ENCODE results near the gene METTL2B. TPM values are rescaled to one million over a fixed set of nuclear protein-coding genes. Genes with fewer than 3 reads are reported as not detected.
"Not testable (repeated sequence)": the region's sequence is repeated elsewhere in the genome, so short reads cannot be mapped to it uniquely, and the experiment has no call there.

METTL2B gene
- total RNA-seq, 1 donor from 2014 or later, result 36.8 TPM

GRCh38 chr7:128497405-128497804 is 20.9 kb downstream of the METTL2B start:
- TF ChIP-seq CTCF (conservative IDR thresholded peaks at IDR 0.05), result no peak
- Mint-ChIP-seq H3K4me1 (ENCODE audit: unreplicated experiment) (no peaks in the 10 kb centered on the region), H3K27ac (no peak overlapping the region), H3K9me3 (no peaks in the 10 kb centered on the region), H3K27me3 (no peaks in the 10 kb centered on the region), H3K36me3 (peaks cover 10% of the 10 kb centered on the region), H3K4me3 (no peak overlapping the region)
- DNase-seq (ENCODE audit: extremely low spot score, unreplicated experiment), result no peak

- not testable (repeated sequence) for DNase-seq (ENCODE audit: extremely low spot score, unreplicated experiment); H3K27ac Mint-ChIP-seq; H3K4me1 Mint-ChIP-seq (ENCODE audit: unreplicated experiment); H3K9me3 Mint-ChIP-seq; H3K4me3 Mint-ChIP-seq; H3K36me3 Mint-ChIP-seq; H3K27me3 Mint-ChIP-seq
Observed at GRCh38 chr7:128505416-128505815, 28.9 kb downstream of the METTL2B start.

- not testable (repeated sequence) for H3K27me3 Mint-ChIP-seq; DNase-seq (ENCODE audit: extremely low spot score, unreplicated experiment); H3K27ac Mint-ChIP-seq; H3K4me3 Mint-ChIP-seq; H3K4me1 Mint-ChIP-seq (ENCODE audit: unreplicated experiment); H3K36me3 Mint-ChIP-seq; H3K9me3 Mint-ChIP-seq
Observed at GRCh38 chr7:128506819-128507218, 30.3 kb downstream of the METTL2B start.

- not testable (repeated sequence) for H3K4me1 Mint-ChIP-seq (ENCODE audit: unreplicated experiment); DNase-seq (ENCODE audit: extremely low spot score, unreplicated experiment); H3K27me3 Mint-ChIP-seq; H3K36me3 Mint-ChIP-seq; H3K4me3 Mint-ChIP-seq; H3K9me3 Mint-ChIP-seq; H3K27ac Mint-ChIP-seq
Observed at GRCh38 chr7:128507321-128507993, 30.9 kb downstream of the METTL2B start.

- not testable (repeated sequence) for DNase-seq (ENCODE audit: extremely low spot score, unreplicated experiment); H3K27ac Mint-ChIP-seq; H3K4me3 Mint-ChIP-seq; H3K27me3 Mint-ChIP-seq; H3K9me3 Mint-ChIP-seq; H3K4me1 Mint-ChIP-seq (ENCODE audit: unreplicated experiment); H3K36me3 Mint-ChIP-seq
Observed at GRCh38 chr7:128511692-128512091, 35.1 kb downstream of the METTL2B start.

GRCh38 chr7:128515232-128515631 is 38.7 kb downstream of the METTL2B start:
- not testable (repeated sequence) for H3K27ac Mint-ChIP-seq; H3K9me3 Mint-ChIP-seq; DNase-seq (ENCODE audit: extremely low spot score, unreplicated experiment); H3K4me1 Mint-ChIP-seq (ENCODE audit: unreplicated experiment); H3K4me3 Mint-ChIP-seq; H3K27me3 Mint-ChIP-seq; H3K36me3 Mint-ChIP-seq

GRCh38 chr7:128517023-128517422 is 40.5 kb downstream of the METTL2B start:
- H3K4me1 Mint-ChIP-seq (ENCODE audit: unreplicated experiment); DNase-seq (ENCODE audit: extremely low spot score, unreplicated experiment); H3K27me3 Mint-ChIP-seq; H3K27ac Mint-ChIP-seq; H3K4me3 Mint-ChIP-seq; H3K9me3 Mint-ChIP-seq; H3K36me3 Mint-ChIP-seq: not testable (repeated sequence)

- H3K4me3 Mint-ChIP-seq; H3K9me3 Mint-ChIP-seq; H3K36me3 Mint-ChIP-seq; H3K27me3 Mint-ChIP-seq; DNase-seq (ENCODE audit: extremely low spot score, unreplicated experiment): not testable (repeated sequence)
- H3K4me1 Mint-ChIP-seq (ENCODE audit: unreplicated experiment), result peaks cover 10% of the 10 kb centered on the region
- H3K27ac Mint-ChIP-seq, result peak overlapping the region; percentile 60
Observed at GRCh38 chr7:128523226-128523931, 46.8 kb downstream of the METTL2B start.

- H3K36me3 Mint-ChIP-seq; H3K9me3 Mint-ChIP-seq; H3K27me3 Mint-ChIP-seq; H3K4me3 Mint-ChIP-seq; DNase-seq (ENCODE audit: extremely low spot score, unreplicated experiment); H3K27ac Mint-ChIP-seq: not testable (repeated sequence)
- peaks cover 10% of the 10 kb centered on the region for H3K4me1 Mint-ChIP-seq (ENCODE audit: unreplicated experiment)
Observed at GRCh38 chr7:128523932-128524524, 47.5 kb downstream of the METTL2B start.

- H3K9me3 Mint-ChIP-seq; DNase-seq (ENCODE audit: extremely low spot score, unreplicated experiment); H3K36me3 Mint-ChIP-seq; H3K27me3 Mint-ChIP-seq; H3K4me3 Mint-ChIP-seq: not testable (repeated sequence)
- peak overlapping the region; percentile 76 for H3K27ac Mint-ChIP-seq
- H3K4me1 Mint-ChIP-seq (ENCODE audit: unreplicated experiment), result peaks cover 17% of the 10 kb centered on the region
Observed at GRCh38 chr7:128525584-128525983, 49.0 kb downstream of the METTL2B start.

- H3K4me3 Mint-ChIP-seq; H3K27me3 Mint-ChIP-seq; H3K36me3 Mint-ChIP-seq; DNase-seq (ENCODE audit: extremely low spot score, unreplicated experiment); H3K9me3 Mint-ChIP-seq: not testable (repeated sequence)
- peaks cover 17% of the 10 kb centered on the region for H3K4me1 Mint-ChIP-seq (ENCODE audit: unreplicated experiment)
- peak overlapping the region; percentile 76 for H3K27ac Mint-ChIP-seq
Observed at GRCh38 chr7:128526062-128526466, 49.5 kb downstream of the METTL2B start.

- not testable (repeated sequence) for H3K4me3 Mint-ChIP-seq; H3K9me3 Mint-ChIP-seq; H3K27me3 Mint-ChIP-seq; DNase-seq (ENCODE audit: extremely low spot score, unreplicated experiment); H3K27ac Mint-ChIP-seq
- peaks cover 23% of the 10 kb centered on the region for H3K4me1 Mint-ChIP-seq (ENCODE audit: unreplicated experiment)
- H3K36me3 Mint-ChIP-seq, result peaks cover 13% of the 10 kb centered on the region
Observed at GRCh38 chr7:128529191-128529590, 52.6 kb downstream of the METTL2B start.
